Stimulated activated naive B cell treated with anti-CD40 and anti-IgM and Interleukin-4, amounts not matched to agents 10 μg/mL and 1 μg/mL and 100 μg/mL, for 72 hours (primary cell): ENCODE results near the gene PER1.
"Not testable (repeated sequence)": the region's sequence is repeated elsewhere in the genome, so short reads cannot be mapped to it uniquely, and the experiment has no call there.

Experiments
- ATAC-seq, 2 donors: fragments of 150-1000 bp; cut with Tn5 transposase; replicated peaks; 2 replicates each; pipeline ENCODE4 v1.10.0; 2021; ENCODE audit warnings: moderate library complexity in 1 of 2
- DNase-seq: peaks from one replicate; pipeline ENCODE4 v3.0.0; 2021
- H3K27ac Mint-ChIP-seq: one replicate; pipeline ENCODE4 v1.8.0; 2022; ENCODE audit warnings: mild to moderate bottlenecking, mixed read lengths
- H3K27me3 Mint-ChIP-seq, 2 donors: one replicate each; pipeline ENCODE4 v1.8.0; 2022; ENCODE audit warnings: mixed read lengths in 2 of 2
- H3K36me3 Mint-ChIP-seq, 2 donors: one replicate each; pipeline ENCODE4 v1.8.0; 2022; ENCODE audit warnings: mixed read lengths in 2 of 2, mild to moderate bottlenecking in 1 of 2
- H3K4me1 Mint-ChIP-seq, 2 donors: one replicate each; pipeline ENCODE4 v1.8.0; 2022; ENCODE audit warnings: mixed read lengths in 2 of 2, mild to moderate bottlenecking in 1 of 2
- H3K4me3 Mint-ChIP-seq, 2 donors: one replicate each; pipeline ENCODE4 v1.8.0; 2022; ENCODE audit warnings: mild to moderate bottlenecking in 2 of 2, mixed read lengths in 2 of 2, moderate library complexity in 1 of 2
- H3K9me3 Mint-ChIP-seq, 2 donors: one replicate each; pipeline ENCODE4 v1.8.0; 2022; ENCODE audit warnings: mixed read lengths in 2 of 2, mild to moderate bottlenecking in 1 of 2

Gene PER1

DNA sequence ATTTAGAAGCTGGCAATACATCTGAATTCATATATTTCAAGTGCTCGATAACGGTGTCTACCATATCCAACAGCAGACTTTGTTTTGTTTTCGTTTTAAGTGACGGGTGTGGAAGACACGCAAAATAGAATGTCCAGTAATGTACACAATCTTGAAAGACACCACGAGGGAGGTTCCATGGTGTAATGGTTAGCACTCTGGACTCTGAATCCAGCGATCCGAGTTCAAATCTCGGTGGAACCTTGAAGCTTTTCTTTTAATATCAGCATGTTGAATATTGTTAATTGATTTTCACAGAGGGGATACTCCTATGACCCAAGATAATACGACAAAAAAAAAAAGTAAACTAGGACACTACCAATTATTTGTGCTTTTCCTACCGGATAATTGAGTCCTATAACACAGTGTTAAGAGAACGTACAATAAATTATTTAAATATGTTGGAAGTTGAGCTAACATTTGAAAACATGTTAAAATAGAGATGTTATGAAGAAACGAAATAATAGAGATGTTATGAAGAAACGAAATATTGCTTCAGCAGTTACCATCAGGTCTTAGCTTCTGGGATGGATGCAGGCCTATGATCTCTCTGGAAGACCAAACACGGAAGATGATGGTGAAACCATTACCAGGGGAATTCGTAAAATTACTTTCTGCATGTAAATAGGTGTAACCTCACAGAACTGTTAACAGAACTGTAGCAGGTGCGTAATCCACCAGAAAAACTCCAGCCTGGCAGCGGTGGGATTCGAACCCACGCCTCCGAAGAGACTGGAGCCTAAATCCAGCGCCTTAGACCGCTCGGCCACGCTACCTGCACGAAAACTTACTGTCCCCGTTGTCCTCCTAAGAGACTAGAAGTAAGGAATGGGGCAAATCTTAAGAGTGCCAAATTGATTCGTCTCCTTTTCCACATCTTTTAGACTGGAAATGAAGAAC is 32.4 kb downstream of the PER1 start:
- H3K36me3 Mint-ChIP-seq: peaks cover 5 to 20% of the 10 kb centered on the region in 2 donors
- no peaks in the 10 kb centered on the region for H3K9me3 Mint-ChIP-seq
- peak; percentile 60 to 62 for ATAC-seq
- DNase-seq: peak; percentile 86
- H3K4me1 Mint-ChIP-seq: peaks cover 59 to 66% of the 10 kb centered on the region in 2 donors
- H3K27ac Mint-ChIP-seq: peak overlapping the region; percentile 99
- H3K4me3 Mint-ChIP-seq: peak overlapping the region; percentile 87 to 89
- H3K27me3 Mint-ChIP-seq: peaks cover 58 to 77% of the 10 kb centered on the region in 2 donors

DNA sequence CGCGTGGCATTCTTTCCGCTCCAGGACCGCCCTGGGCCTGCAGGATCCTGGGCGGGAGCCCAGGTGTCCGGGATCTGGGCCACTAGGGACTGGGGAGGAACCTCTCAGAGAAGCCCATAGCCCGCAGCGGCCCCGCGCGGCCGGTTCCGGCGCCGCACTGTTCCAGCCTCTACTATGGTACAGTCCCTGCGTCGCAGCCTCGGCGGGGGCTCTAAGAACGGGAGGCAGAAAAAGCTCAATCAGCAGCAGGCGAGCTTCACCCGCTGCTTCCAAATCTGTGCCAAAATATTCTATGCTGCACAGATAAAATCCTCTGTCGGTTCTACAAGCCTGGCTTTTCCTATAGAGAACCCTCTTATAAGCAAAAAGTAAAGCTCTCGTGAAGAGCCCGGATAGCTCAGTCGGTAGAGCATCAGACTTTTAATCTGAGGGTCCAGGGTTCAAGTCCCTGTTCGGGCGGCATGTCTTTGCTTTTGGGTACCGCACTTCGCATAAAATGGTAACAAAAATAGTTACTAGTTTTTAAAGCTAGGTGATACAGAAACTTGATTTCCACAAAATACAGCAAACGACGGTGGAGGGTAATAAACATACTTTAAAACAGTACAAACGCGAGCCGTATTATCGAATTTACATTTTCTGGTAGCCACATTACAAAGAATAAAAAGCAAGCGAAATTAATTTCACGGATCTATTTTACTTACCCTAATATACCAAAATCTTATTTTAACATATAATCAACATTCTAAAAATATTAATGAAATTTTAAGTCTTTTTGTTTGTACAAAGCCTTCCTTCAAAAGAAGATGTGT is 33.2 kb downstream of the PER1 start:
- ATAC-seq (peak; percentile 61 to 70), DNase-seq (peak; percentile 79)
- H3K9me3 Mint-ChIP-seq: no peaks in the 10 kb centered on the region
- peaks cover 51 to 57% of the 10 kb centered on the region in 2 donors for H3K4me1 Mint-ChIP-seq
- peaks cover 5 to 20% of the 10 kb centered on the region in 2 donors for H3K36me3 Mint-ChIP-seq
- H3K27me3 Mint-ChIP-seq: peaks cover 58 to 77% of the 10 kb centered on the region in 2 donors
- H3K27ac Mint-ChIP-seq: peak overlapping the region; percentile 100
- H3K4me3 Mint-ChIP-seq: peak overlapping the region; percentile 90 to 98

DNA sequence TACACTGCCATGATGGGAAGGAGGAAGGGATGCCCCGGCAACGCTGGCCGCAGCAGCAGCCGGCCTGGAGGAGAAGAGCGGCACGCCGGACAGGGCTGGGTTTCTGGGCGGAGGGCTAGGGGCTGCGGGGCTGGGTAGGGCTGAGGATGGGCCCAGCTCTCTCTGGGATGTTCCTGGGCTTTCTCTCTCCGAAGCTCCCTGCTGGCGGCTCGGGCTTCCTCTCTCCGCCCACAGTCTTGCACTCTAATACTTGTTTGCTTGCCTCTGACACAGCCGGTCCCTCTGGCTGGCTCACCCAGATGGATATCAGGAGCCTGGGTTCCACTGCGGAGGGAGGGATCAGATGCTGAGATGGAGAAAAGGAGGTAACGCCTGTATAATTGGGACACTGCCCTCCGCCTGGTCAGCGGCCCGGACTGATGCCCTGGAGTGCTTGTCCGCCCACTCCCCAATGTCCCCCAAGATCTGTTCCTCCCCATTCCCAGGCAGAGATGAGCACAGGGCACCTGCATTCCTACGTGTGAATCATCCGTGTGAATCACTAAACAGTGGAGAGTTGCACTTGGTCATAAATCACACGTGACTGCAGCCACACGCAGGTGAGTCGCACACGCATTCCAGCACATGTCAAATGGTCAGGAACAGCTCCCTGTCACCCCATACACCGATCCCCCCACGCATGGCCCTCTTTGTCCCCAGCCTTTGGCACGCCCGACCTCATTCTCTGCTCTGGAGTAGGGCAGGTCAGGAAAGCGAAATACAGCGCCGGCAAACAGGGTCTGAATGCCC is 34.0 kb downstream of the PER1 start, which contains the start of gene ALOXE3:
ALOXE3 (minus strand) TSS at position 535 of the 789 bp plus-strand sequence; CDS start at position 11, 524 bp downstream.
- H3K36me3 Mint-ChIP-seq: peaks cover 5 to 20% of the 10 kb centered on the region in 2 donors
- peaks cover 55 to 77% of the 10 kb centered on the region in 2 donors for H3K27me3 Mint-ChIP-seq
- H3K4me3 Mint-ChIP-seq: peak within 1 kb of the TSS; percentile 90 to 98
- H3K27ac Mint-ChIP-seq: peak within 1 kb of the TSS; percentile 100
- ATAC-seq: peak; percentile 1 to 6
- no peak for DNase-seq
- no peaks in the 10 kb centered on the region for H3K9me3 Mint-ChIP-seq
- H3K4me1 Mint-ChIP-seq: peaks cover 45 to 49% of the 10 kb centered on the region in 2 donors

DNA sequence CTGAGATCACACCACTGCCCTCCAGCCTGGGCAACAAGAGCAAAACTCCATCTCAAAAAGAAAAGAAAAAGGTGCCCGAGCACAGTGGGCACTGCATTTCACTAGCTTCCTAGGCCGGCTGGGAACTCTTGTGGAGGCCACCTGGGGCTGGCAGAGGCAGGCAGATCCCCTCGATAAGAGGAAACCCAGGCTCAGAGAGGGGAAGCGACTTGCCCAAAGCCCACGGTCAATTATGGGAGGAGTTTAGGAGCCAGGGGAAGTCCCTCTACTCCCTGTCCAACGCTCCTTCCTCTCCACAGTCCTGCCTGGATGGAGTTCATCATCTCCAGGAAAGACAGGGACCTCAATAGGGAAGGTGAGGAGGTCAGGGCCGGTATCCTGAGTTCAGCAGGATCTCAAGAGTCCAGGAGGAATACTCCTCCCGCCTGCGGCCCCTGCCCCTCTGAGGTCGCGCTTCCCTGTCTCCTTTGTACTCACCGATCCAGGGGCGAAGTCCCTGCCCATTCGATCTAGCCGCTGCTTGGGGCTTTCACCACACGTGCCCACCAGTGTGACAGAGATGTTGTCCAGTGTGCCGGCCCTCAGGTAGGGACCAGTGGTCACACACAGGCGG is 34.7 kb downstream of the PER1 start:
- DNase-seq (no peak), ATAC-seq (no peak)
- Mint-ChIP-seq H3K4me1 (peaks cover 40 to 42% of the 10 kb centered on the region in 2 donors), H3K36me3 (peaks cover 5 to 20% of the 10 kb centered on the region in 2 donors), H3K9me3 (no peaks in the 10 kb centered on the region), H3K27me3 (peaks cover 57 to 77% of the 10 kb centered on the region in 2 donors), H3K27ac (no peak overlapping the region), H3K4me3 (peak overlapping the region; percentile 90 to 98)

DNA sequence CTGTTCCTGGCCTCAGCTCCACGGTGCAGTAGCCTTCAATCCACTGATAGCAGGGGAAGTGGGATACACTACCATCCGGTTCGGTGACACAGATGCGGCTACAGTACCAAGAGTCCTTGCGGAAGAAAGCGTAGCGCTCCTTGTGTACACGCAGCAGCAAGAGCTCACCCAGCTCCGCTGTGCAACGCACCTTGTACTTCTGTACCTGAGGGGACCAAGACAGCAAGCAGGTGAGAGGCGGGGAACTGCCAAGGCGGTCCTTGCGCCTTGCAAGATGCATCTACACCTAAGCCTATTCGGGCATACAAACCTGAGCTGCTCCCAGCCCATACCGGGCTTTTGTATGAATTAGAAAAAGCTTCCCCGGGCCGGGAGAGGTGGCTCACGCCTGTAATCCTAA is 35.4 kb downstream of the PER1 start:
- DNase-seq (no peak), ATAC-seq (no peak)
- peaks cover 37 to 39% of the 10 kb centered on the region in 2 donors for H3K4me1 Mint-ChIP-seq
- H3K4me3 Mint-ChIP-seq: no peak overlapping the region
- peaks cover 5 to 20% of the 10 kb centered on the region in 2 donors for H3K36me3 Mint-ChIP-seq
- H3K27me3 Mint-ChIP-seq: peaks cover 61 to 82% of the 10 kb centered on the region in 2 donors
- H3K9me3 Mint-ChIP-seq: no peaks in the 10 kb centered on the region
- no peak overlapping the region for H3K27ac Mint-ChIP-seq

DNA sequence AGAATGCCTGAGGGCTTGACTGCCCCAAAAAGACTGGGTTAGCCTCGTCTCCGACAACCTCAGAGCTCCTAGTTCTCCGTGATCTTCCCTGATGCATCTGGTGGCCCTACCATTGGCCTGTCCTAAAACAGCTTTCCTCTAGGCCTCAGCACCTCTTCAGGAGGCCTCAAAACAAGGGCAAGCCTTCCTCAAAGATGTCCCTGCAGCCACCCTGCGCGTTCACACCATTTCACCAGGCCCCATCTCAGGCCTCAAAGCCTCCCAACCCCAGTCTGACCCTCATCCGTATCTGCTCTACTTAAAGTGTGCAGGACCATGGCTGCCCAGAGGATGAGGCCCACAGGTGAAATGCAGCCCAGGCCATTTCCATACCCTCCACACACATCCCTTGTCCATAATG is 41.3 kb downstream of the PER1 start:
- Mint-ChIP-seq H3K27me3 (peaks cover 57 to 91% of the 10 kb centered on the region in 2 donors), H3K4me1 (peaks cover 0 to 11% of the 10 kb centered on the region in 2 donors), H3K9me3 (no peaks in the 10 kb centered on the region), H3K36me3 (no peaks in the 10 kb centered on the region), H3K27ac (peak overlapping the region; percentile 51), H3K4me3 (peak overlapping the region; percentile 26 to 41)
- DNase-seq: no peak
- ATAC-seq: no peak

DNA sequence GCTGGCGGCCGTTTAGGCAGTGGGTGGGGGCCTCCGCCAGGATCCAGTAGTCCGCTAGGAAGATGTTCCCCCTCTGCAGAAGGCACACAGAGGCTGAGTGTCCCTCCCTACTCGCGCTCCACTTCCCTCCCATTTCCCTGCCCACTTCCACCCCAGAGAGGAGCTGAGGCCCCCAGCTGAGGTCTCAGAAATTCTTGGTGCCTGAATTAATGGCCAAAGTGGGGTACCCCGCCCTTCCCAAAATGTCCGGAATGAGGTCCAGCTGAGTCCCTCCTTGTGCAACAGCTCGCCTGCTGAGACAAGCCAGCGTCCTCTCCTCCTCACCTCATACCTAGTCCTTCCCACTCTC is 41.8 kb downstream of the PER1 start:
- no peaks in the 10 kb centered on the region for H3K36me3 Mint-ChIP-seq
- H3K4me3 Mint-ChIP-seq: peak overlapping the region in 1 of 2 donors; percentile 41
- H3K4me1 Mint-ChIP-seq: peaks cover 0 to 11% of the 10 kb centered on the region in 2 donors
- no peak overlapping the region for H3K27ac Mint-ChIP-seq
- H3K9me3 Mint-ChIP-seq: no peaks in the 10 kb centered on the region
- H3K27me3 Mint-ChIP-seq: peaks cover 52 to 89% of the 10 kb centered on the region in 2 donors
- no peak for DNase-seq
- ATAC-seq: no peak

DNA sequence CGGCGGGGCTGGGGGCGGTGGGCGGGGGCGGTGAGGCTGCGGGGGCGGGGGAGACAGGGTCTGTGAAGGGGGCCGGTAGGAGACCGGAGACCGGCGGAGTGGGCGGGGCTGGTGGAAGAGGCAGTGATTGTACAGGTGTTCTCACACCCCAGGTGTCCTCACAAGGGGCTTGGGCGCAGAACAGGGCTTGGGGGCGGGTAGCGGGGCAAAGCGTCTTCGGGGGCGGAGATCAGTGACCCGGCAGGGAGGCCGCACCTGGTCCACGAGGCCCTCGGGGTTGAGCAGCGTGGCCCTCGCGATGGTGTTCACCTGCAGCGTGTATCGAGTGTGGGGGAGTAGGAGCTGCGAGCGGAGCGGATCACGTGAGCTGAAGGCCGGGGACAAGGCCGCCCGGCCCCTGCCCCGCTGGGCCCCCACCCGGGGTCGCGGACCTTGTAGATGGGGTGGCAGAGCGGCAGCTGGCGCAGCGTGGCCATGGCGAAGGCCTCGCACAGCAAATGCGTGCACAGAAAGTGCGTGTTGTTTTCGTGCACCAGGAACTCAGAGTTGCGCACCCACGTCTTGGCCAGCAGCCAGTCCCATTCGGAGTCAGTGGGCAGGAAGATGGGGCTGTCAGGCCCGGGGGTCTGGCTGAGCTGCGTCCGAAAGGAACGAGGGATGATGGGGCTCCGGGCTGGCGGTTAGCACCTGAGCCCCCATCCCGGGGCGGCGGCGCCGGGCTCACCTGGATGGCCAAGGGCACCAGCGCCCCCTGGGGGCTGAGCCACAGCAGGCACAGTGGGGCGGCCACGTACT is 42.3 kb downstream of the PER1 start:
- DNase-seq (peak; percentile 60), ATAC-seq (peak; percentile 98)
- peaks cover 0 to 11% of the 10 kb centered on the region in 2 donors for H3K4me1 Mint-ChIP-seq
- peak overlapping the region; percentile 44 to 67 for H3K4me3 Mint-ChIP-seq
- peaks cover 46 to 83% of the 10 kb centered on the region in 2 donors for H3K27me3 Mint-ChIP-seq
- H3K36me3 Mint-ChIP-seq: no peaks in the 10 kb centered on the region
- no peaks in the 10 kb centered on the region for H3K9me3 Mint-ChIP-seq
- H3K27ac Mint-ChIP-seq: no peak overlapping the region

DNA sequence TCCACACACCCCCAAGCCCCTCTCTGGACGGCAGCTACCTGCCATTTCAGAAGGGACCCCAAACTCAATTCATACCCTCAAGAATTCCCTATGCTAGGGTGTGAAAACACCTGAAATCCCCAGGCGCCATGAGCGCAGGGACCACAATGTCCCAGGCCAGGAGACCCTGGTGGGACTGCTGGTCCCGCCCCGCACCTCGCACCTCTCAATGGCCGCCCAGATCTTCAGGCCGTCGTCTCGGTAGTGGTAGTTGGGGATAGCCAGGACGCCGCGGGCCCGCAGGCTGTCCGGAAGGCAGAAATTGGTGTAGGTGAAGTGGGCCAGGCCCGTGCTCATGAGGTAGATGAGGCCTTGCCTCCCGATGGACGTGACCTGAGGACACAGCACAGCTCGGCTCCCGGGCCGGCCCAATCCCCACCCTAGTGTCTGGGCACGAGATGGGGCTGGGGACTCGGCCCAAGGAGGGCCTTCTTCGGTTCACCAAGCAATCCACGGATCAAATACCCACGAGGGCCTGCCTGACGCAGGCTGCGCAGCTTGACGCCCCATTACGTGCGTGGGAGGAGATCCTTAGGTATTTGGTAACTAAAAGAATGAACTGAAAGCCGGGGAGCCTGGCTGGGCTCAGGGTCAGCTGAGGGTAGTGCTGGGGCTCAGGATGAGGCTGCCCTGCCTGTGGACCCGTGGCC is 43.1 kb downstream of the PER1 start:
- Mint-ChIP-seq H3K4me1 (peaks cover 0 to 11% of the 10 kb centered on the region in 2 donors), H3K36me3 (no peaks in the 10 kb centered on the region), H3K9me3 (no peaks in the 10 kb centered on the region), H3K27ac (no peak overlapping the region), H3K4me3 (no peak overlapping the region), H3K27me3 (peaks cover 39 to 78% of the 10 kb centered on the region in 2 donors)
- ATAC-seq (no peak), DNase-seq (no peak)

DNA sequence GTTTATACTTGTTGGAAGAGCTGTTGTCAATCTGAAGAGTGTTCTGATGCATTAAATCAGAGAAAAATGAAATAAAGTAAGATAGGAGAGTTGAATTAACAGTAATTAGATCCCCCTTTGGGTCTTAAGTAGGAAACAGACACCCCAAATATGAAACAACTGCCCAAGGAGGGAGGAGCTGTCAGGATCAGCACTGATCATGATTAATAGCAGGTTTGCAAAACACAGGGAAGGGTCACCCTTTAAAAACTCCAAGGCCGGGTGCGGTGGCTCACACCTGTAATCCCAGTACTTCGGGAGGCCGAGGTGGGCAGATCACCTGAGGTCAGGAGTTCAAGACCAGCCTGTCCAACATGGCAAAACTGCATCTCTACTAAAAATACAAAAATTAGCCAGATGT is 45.2 kb downstream of the PER1 start:
- H3K27ac Mint-ChIP-seq, H3K9me3 Mint-ChIP-seq, H3K4me3 Mint-ChIP-seq, H3K4me1 Mint-ChIP-seq, H3K36me3 Mint-ChIP-seq, DNase-seq, ATAC-seq: not testable (repeated sequence)
- H3K27me3 Mint-ChIP-seq: peaks cover 24 to 60% of the 10 kb centered on the region in 2 donors

DNA sequence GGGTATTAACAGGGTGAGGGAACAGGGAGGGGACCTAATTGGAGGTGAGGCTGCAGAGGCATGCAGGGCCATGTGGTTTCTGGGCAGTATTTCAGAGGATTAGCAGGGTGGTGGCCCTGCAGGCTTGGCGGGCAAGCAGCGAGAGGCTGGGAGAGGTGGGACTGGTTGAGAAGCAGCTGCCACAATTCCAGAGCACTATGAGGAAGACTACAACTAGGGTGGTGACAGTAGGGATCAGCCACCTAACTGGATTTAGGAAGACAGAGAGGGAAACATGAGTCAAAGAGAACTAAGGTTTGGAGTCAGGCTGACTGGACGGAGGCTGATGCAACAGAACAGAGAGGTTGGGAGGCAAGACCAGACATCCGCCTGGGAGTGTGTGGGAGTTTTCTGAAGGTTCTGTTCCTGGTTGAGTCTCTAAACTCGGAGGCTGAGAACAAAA is 46.2 kb downstream of the PER1 start:
- H3K9me3 Mint-ChIP-seq: no peaks in the 10 kb centered on the region
- peaks cover 0 to 6% of the 10 kb centered on the region in 2 donors for H3K4me1 Mint-ChIP-seq
- H3K4me3 Mint-ChIP-seq: no peak overlapping the region
- no peak for ATAC-seq
- peaks cover 16 to 50% of the 10 kb centered on the region in 2 donors for H3K27me3 Mint-ChIP-seq
- no peak for DNase-seq
- no peak overlapping the region for H3K27ac Mint-ChIP-seq
- no peaks in the 10 kb centered on the region for H3K36me3 Mint-ChIP-seq

DNA sequence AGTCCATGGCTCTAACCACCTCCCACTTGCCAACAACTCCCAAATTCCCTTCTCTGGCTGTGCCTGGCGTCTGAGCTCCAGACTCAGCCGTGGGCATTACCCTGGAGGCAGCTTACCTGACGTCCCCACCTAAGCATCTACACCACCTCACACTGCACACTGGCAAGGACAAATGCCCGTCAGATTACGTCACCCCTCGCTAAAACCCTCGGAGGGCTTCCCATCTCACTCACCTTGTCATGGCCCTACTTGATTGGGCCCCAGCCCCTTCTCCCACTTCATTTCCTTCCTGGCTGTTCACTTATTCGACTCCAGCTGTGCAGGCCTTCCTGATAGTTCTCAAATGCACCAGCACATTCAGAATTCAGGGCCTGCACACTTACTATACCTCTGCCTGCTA is 47.3 kb downstream of the PER1 start:
- ATAC-seq (no peak), DNase-seq (no peak)

More for the DNA sequence above, 47.3 kb downstream of the PER1 start:
- Mint-ChIP-seq H3K27ac (no peak overlapping the region), H3K27me3 (peaks cover 9 to 41% of the 10 kb centered on the region in 2 donors), H3K9me3 (no peaks in the 10 kb centered on the region), H3K36me3 (no peaks in the 10 kb centered on the region), H3K4me1 (no peaks in the 10 kb centered on the region), H3K4me3 (no peak overlapping the region)
